Keratinocyte (primary cell): ENCODE measurements around the gene INTS1.

Source experiments
- CTCF ChIP-seq, 3 experiments: IDR thresholded peaks in 1 of 3; conservative IDR thresholded peaks in 1 of 3; optimal IDR thresholded peaks in 1 of 3; 2 replicates in 2 of 3; 3 replicates in 1 of 3; pipeline versions ENCODE3 to v1.5.1; 2011; ENCODE audit warnings: low read length in 3 of 3, mild to moderate bottlenecking in 3 of 3, moderate library complexity in 2 of 3, control low read depth in 1 of 3, inconsistent platforms in 1 of 3; ENCODE audit not compliant: insufficient read depth in 2 of 3; ENCODE audit errors: extremely low read depth in 1 of 3
- EZH2 ChIP-seq: IDR thresholded peaks from one replicate; pipeline ENCODE4 v1.6.1; 2012; ENCODE audit warnings: inconsistent platforms, mild to moderate bottlenecking, low read length, moderate library complexity

GRCh38 chr7:1457059-1457948 lies 46.9 kb downstream of the INTS1 start:
- TF ChIP-seq CTCF (optimal IDR thresholded peaks at IDR 0.05 in 1 of 3, IDR thresholded peaks at IDR 0.05 in 1 of 3, conservative IDR thresholded peaks at IDR 0.05 in 1 of 3; ENCODE audit: extremely low read depth in 1 of 3, insufficient read depth in 2 of 3, low read length in 3 of 3) = no peak
- TF ChIP-seq EZH2 = no peak
